MM.1S (cell line): ENCODE data around the gene TNP2.

ENCODE experiments used
- EZH2 ChIP-seq: fragments of 300-600 bp; sonication (generic); optimal IDR thresholded peaks from 2 replicates; pipeline ENCODE3; 2017; ENCODE audit warnings: low read depth, mild to moderate bottlenecking, antibody characterized with exemption, low read length, mixed read lengths
- EZH2phosphoT487 ChIP-seq: fragments of 300-600 bp; sonication (generic); IDR thresholded peaks from 2 replicates; pipeline ENCODE4 v1.6.1; 2018; ENCODE audit warnings: antibody characterized with exemption, low read length
- TF ChIP-seq, protein P1 (sequence below): fragments of 300-600 bp; sonication (generic); IDR thresholded peaks from 2 replicates; pipeline ENCODE4 v1.5.1; 2016; ENCODE audit warnings: antibody characterized with exemption, low read length, mixed read lengths

DNA sequence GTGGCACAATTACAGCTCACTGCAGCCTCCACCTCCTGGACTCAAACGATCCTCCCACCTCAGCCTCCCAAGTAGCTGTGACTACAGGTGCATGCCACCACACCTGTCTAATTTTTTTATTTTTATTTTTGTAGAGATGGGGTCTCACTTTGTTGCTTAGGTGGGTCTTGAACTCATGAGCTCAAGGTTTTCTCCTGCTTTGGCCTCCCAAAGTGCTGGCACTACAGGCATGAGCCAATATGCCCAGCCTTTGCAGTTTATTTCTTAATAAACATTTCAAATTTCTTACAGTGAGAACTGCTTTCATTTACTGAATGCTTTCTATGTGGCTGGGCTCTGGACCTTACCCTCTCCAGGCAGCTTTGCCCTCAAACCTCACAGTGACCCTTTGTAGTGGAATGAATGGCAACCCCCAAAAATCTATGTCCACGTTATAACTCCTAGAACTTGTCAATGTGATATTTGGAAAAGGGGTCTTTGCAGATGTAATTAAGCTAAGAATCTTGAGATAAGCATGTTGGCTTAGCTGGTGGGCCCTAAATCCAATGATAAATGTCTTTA is 1.6 kb upstream of the TNP2 start:
- TF ChIP-seq EZH2phosphoT487 (no peak), EZH2 (no peak)
- TF ChIP-seq, protein P1, sequence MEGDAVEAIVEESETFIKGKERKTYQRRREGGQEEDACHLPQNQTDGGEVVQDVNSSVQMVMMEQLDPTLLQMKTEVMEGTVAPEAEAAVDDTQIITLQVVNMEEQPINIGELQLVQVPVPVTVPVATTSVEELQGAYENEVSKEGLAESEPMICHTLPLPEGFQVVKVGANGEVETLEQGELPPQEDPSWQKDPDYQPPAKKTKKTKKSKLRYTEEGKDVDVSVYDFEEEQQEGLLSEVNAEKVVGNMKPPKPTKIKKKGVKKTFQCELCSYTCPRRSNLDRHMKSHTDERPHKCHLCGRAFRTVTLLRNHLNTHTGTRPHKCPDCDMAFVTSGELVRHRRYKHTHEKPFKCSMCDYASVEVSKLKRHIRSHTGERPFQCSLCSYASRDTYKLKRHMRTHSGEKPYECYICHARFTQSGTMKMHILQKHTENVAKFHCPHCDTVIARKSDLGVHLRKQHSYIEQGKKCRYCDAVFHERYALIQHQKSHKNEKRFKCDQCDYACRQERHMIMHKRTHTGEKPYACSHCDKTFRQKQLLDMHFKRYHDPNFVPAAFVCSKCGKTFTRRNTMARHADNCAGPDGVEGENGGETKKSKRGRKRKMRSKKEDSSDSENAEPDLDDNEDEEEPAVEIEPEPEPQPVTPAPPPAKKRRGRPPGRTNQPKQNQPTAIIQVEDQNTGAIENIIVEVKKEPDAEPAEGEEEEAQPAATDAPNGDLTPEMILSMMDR: no peak
